NCI-H1436 (cell line): ENCODE data around the gene PTF1A.
A peak's percentile ranks its signal among the peaks of the same experiment; 100 is the strongest.

Experiments
- DNase-seq: peaks from one replicate; lab custom pipeline; 2025; lab: John Stamatoyannopoulos, UW

The PTF1A gene

DNA sequence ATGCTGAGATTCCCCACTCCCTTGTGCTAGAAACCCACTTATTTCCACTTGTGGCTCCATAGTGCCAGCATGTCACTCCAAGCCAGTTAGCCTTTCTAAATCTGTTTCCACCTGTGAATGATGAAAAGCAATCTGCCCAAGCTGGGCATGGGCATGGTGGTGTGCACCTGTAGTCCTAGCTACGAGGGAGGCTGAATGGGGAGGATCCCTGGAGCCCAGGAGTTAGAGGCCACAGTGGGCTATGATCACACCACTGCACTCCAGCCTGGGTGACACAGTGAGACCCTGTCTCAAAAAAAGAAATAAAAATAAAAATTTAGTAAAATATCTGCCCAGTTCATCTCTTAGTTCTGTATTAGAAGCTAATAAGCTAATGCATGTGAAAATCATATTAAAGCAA is 5.0 kb upstream of the PTF1A start:
- DNase-seq: no peak

DNA sequence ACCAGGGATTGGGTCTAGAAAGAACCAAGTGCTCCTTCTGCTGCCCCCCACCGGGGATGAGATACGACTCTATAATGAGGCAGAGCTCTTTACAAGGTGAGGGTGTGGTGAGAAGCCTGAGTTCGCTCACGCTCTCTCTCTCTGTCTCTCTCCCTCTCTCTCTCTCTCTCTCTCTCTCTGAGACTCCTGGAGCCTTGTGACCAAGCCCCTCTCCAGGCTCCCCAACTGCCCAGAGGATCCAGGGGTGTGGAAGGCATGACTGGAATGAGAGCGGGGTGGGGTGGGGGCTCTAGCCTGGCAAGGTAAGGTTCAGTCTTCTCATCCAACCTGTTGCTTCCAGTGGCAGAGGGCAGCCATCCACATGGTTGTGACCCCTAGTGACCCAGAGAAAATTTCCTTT is 3.1 kb upstream of the PTF1A start:
- DNase-seq: no peak

DNA sequence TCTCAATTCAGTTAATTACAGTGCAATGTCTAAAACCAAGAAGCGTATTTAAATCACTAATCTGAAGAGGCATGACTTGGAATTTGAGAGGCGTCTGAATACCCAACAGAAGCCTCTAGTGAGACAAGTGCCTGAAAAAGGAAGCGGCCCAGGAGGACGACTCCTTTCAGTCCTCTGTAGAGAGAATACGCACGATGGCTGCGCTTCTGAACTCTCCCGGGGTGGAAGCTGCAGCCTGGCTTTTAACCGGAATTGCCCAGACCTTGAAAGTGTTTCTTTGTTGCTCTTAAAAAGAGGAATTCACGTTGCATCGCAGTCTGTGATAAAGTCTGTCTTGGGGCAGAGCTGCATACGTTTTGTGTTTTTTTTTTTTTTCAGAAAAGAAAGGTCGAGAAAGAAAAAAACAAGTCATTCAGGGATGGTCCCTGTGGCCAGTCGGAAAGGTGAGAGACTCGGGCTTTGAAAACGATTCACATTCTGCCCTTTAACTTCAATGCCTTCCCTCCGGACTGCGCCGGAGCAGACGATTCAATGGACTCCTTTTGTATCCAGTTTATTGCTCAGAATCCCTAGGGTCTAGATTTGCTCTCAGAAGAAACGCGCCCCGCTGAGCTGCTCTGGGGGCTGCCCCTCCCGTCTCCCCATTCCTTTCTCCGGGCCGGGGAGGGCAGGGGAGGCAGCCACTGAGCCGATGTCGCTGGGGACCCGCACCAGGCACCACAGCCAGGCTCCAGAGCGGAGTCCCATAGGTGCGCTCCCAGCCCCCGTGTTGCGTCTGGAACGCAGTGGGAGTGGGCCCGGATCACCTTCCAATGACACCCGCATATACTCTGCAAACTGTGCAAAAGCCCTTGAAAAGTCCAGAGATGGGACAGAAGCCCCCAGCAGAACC is 994 bp upstream of the PTF1A start:
- no peak for DNase-seq

DNA sequence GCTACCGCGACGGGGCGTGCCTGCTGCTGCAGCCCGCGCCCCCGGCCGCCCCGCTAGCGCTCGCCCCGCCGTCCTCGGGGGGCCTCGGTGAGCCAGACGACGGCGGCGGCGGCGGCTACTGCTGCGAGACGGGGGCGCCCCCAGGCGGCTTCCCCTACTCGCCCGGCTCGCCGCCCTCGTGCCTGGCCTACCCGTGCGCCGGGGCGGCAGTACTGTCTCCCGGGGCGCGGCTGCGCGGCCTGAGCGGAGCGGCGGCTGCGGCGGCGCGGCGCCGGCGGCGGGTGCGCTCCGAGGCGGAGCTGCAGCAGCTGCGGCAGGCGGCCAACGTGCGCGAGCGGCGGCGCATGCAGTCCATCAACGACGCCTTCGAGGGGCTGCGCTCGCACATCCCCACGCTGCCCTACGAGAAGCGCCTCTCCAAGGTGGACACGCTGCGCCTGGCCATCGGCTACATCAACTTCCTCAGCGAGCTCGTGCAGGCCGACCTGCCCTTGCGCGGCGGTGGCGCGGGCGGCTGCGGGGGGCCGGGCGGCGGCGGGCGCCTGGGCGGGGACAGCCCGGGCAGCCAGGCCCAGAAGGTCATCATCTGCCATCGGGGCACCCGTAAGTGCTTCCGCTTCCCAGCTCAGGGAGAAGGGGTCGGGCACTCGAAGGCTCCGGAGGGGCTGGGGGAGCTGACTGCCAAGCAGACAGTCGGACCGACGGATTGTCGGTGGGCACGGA is 761 bp downstream of the PTF1A start:
- no peak for DNase-seq

DNA sequence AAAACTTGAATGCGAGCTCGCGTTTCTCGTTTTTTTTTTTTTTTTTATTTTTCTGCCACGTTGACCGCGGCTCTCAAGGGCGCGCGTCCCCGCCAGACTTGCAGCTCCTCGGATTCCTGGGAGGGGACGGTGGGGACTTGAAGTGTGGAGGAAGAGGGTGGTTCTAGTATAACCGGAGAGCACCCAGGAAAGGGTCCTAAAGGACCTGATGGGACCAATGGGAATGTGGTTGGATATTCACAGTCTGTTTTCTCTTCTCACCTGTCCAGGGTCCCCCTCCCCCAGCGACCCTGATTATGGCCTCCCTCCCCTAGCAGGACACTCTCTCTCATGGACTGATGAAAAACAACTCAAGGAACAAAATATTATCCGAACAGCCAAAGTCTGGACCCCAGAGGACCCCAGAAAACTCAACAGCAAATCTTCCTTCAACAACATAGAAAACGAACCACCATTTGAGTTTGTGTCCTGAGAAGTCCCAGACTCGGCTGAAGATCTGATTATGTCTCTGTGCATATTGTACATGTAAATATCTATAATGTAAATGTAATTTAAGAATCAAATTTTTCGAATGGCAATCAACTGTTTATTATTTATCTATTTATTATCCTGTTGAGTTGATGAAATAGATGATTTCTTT is 1.4 kb downstream of the PTF1A start:
- no peak for DNase-seq

DNA sequence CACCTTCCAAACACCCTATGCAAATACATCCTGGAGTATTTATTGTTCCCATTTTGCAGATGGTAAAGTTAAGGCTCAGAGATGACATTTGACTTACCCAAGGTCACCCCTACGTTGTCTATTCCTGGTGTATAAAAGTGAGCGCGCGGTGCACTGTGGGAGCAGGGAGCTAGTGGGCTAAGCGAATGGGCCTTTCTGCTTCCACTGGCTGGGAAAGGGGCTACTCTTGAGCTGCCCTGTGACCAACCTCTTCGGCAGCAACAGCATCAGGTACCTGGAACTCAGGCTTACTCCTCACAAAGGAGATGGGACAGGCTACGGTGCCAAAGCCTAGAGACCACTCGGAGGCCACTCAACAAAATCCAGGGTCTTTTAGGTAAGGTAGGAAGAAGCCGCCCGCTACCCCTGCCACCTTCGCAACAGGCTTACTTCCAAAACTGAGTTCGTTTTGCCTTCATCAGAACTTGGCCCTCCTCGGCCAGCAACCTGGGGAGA is 2.4 kb downstream of the PTF1A start:
- DNase-seq: no peak

DNA sequence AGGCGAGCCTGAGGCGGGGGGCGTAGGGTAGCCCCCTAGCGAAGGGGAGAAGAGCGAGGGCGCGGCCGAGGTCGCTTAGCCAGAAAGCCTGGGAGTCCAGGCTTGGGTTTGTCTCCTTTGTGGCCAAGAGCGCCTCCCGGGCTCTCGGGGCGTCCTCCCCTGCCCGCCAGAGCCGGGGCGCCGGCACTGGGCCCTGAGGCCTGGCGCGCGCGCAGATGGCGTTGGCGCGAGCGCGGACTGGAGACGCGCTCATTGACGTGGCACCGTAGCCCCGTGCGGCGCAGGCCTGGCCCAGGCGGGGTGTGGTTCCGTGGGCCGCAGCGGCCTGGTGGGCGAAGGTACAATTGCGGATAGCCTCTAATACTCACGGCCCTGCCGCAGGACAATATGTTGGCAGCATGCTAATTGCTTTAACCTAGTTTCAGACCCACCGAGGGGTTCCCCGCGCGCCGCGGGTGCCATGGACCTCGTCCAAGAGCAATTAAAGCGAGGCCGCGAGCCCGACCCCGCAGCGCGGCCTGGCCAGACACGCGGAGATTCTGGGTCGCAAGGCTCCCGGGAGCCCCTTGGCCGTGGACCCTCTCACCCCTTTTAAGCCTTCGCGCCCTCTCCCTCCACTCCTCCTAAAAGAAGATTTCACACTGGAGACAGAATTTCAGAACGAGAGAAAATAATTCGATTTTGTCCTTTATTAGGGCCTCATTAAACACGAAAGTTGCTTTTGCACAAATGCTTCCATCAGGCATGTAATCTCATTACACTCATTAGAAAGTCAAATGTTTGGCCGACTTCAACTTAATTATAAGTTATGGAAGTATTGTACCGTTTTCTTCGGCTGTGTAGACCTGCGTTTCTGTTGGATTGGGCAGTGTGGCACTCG is 3.1 kb downstream of the PTF1A start:
- no peak for DNase-seq

DNA sequence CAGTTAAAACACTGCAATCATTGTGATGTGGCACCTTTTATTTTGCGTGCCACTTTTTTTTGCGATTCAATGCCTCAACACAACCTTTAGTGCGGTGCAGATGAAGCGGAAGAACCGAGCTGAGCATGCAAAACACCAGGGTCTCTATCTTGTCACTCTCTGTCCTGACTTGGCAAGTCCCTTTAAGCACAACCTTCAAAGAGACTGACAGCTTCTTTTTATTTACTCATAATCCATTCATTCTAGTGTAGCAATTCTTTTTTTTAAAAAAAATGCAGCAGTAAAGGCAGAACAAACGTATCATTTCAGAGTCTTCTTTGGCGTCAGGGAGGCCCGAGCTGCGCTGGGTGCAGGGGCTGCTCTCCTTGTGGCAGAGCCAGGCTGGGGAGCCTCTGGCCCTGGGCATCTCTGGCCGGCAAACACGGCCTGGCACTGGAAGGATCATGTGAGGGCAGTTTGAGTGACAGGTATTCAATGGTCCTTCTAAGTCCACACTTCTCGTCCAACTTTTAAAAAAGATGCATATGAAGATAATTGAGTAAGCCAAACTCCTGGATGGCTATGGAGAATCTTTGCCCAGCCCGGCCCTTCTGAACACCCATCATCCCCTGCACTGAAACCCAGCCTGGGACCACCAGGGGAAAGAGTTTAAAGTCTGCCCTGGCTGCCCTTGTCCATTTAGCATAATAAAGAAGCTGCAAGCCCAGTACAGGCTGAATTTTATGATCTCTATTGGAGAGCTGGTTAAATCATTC is 3.9 kb downstream of the PTF1A start:
- no peak for DNase-seq

DNA sequence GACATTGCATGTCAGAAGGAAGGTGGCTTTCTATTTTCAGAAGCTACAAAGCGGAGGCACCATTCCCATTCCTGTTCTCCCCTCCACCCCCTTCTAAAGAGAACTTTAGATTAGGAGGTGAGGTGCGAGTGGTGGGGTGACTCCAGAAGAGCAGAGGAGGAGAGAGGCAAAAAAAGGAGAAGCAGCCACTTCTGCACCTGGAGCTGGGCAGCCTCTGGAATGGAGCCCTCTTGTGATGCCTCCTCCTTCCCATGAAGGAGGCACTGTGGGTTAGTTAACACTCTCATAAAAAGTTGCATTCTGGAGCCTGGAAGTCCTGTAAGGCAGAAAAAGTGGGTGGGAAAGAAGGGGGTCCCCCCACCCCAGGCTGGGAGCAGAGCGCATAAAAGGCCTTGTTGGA is 4.8 kb downstream of the PTF1A start:
- DNase-seq: no peak

DNA sequence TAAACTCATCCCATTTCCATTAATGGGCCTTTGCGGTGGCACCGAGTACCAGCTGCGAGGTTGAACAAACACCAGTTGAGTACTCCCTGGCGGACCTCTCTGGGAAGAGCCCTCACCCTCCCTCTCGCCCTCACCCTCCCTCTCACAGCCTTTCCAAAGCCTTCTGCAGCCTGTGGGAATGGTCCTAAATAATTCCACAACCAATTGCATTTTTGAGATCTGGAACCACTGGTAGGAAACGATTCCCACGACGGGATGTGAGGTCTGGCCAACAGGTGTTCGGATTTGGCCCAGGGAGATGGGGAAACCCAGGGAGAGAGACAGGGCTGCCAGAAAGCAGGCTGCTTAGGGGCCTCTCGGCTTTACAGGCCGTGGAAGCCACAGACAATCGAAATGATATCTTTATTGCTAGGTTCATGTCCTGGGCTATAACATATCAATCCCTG is 5.3 kb downstream of the PTF1A start:
- peak; percentile 75 for DNase-seq

DNA sequence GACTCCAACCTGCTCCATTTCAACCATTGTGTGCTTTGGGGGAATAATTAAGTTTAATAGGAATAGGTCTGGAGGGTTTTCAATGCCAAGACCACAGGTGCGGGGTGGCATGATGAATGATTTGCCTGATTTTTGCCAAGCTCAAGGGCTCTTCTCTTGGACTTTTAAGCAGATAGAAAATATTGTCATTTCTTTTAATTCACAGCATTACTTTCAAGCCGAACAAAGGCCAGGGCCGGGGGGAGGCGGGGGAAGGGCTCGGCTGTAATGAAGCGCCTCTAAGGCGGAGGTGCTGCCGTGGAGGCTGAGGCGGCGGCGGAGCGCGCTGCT is 6.5 kb downstream of the PTF1A start:
- DNase-seq: peak; percentile 69

DNA sequence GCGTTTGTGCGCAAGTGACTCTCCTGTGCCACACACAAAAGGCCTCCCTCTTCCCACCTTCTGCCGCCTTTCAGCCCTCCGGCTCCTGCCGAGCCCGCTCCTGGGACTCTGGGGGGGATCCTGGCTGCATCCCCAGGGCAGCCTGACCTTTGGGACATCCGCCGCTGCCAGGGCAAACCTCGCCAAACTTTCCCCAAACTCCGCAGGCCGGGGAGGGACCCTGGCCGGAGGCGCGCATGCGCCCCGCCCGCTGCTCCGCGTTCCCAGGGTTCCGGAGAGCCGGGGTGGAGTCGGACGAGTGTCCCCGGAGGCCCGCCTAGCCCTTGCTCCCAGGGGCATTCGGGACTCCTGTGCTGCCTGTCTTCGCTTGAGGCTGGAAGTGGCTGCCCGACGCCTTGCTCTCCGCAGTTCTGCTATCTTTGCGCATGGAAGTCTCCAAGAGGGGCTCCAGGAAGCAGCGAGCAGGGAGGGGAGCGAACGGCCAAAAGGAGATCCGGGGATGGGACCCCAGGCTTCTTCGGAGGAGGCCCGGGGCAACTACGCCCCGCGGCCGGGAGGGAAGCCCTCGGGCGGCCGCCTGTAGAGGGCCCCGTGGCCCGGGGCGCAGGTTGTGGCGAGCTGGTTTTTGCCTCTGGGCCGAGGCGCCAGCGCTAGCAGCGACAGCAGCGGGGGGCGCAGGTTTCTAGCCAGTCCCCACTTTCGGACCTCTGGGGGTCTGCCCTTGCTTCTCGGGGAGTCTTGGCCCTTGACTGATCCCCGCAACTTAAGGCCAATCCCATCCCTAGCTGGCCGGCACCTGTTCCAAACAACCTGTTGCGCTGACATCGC is 7.0 kb downstream of the PTF1A start:
- DNase-seq: peak; percentile 86

DNA sequence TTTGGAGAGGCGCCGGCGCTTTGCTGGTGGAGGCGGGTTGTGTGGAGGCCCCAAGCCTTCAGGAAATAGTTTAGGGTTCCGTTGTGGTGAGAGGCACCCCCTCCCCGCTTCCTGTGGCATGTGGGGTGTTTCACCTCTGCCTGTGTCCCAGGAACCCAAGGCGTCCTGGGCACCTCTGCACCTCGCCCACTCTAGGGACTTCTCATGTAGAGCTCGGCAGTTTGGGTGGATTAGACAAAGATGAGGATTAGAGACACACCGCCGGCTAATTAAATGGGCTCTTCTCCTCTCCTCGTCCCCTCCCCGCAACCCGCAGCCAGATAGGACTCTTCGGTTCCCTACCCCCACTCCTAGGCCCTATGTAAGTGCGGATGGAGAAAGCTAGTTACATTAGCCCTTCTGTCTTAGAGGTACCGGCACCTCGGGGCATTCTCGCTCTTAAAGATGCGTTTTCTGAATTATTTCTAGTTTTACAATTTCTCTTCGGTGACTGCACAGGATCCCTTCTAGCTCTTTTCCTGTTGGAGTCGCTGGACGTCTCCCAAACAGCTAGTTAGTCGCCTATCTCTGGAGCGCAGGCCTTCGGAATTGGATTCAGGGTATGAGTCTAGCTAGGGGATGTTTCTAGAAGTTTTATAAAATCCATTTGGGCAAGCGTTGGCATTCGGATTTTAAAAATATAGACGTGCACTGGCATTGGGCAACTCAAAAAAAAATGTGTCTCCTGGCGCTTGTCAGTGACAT is 7.8 kb downstream of the PTF1A start:
- DNase-seq: peak; percentile 41

DNA sequence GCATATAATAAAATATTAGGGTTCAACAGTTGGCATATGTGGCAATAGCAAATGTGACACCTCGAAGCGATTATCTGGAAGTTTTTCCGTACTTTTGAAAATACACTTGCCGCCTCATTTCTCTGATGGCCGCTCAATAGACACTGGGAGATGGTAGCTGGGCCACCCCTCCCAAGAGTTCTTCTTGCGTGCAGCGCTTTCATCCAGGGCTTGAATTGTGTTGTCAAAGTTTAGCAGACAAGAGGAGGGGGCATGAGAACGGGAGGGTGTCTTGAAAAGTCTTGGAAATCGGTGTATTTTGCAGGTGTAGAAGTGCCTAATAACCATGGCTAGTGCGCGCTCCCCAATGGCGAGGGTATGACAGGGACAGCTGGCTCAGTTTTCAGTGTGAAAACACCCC is 8.5 kb downstream of the PTF1A start:
- no peak for DNase-seq

DNA sequence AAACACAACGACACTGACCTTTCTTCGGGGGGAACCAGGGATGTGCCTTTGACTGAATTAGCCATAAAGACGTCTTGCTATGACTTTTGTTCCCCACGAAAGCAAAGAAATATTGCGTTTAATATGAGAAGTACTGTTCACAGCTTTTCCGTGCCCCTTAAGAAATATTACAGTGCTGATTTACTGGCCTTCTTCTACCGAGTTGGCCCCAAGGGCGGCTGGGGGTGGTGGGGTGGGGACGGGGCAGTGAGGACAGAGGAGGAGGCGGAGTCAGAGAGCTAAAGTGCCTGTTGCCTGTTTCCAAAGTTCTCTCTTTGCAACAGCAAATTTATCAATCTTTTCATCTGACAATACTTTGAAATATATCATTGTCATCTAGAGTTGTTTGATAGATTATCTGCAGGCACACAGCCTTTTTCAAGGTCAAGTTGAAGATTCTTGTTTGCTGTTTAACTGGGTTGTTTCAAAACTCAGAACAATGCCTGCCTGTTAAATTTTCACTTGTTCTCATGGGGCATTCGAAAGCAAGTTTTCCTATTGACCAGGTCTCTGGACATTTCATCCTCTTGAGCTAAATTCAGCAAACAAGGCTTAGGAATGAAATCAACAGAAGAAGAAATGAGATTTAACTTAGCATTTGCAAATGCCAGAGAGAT is 9.0 kb downstream of the PTF1A start:
- no peak for DNase-seq

DNA sequence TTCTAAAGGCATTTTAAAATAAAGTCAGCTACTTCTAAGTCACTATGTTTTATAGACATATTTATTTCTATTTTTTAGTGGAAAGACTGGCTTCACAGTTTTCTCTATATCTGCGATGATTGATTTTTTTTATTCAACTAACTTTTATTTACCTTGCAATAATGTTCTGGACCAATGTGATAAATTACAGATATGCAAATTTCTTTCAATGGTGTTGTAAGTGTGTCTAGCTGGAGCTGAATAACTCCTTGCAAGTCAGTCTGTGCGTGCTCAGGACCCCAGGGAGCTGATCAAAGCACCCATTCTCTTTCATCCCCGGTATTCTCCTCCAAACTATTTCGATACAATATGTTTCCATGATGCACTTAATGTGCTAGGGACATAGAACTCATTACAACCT is 9.7 kb downstream of the PTF1A start:
- no peak for DNase-seq

DNA sequence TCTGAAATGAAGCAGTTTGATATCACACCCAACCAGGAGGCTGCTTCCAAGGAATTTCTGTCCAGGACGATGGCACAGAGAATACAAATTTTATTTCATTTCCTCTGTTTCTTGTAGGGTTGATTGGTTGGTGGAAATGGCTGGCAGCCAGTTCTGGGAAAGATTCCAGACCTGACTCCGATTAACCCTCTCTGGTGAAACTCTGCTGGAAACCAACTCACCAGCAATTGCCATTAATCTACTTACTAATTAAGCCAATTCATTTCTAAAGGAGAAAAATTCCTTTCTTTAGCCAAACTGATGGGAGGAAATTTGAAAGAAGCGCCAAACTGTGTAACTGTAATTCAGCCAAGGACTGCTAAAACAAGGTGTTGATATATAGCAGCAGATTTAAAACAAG is 10.7 kb downstream of the PTF1A start:
- no peak for DNase-seq

DNA sequence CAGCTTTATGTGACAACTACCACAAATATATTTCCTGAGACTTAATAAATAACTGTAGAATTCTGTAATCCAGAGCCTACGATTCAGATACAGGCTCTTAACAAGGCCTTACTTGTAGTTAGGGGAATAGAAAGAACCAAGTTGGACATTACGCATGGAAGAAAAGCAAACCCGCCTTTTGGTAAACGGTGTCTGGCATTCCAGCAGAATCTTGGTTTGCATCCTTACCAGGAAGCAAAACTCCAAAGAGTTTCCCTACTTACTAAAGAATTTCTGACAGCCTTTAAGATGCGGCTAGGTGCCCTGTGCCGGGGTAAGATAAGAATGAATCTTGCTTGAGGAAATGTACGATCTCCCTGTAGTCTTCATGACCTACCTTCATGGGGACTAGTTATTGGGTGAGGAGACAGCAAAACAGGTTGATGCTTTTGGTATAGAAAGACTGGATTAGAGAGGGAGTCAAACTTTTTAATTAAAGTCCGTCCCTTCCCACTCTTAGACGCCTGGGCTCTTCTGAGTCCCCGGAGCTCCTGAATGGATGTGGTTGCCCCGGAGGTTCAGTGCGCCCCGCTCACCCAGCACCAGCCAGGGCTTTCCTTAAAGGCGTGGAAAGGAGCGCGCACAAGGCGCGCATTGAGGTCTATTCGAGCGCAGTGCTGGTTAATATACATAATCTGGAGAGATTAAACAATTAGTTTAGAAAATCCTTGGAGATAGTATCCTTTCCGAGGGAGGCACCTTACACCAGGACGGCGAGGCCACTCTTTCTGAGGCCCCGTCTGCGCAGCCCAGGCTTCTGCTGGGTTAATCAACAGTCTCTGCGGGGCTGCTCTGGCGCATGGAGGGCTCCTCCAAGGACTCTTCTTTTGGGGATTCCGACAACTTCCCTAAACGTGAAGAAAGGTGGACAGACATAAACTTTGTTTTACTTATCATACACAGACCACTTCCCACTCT is 11.5 kb downstream of the PTF1A start:
- no peak for DNase-seq
